ENCODE results near the gene PSENEN. TPM values are rescaled to one million over a fixed set of nuclear protein-coding genes. Genes with fewer than 3 reads are reported as not detected.
A peak's percentile ranks its signal among the peaks of the same experiment; 100 is the strongest.

The PSENEN gene
- polyA plus RNA-seq, 2 donors, result 62.5 to 128 TPM

DNA sequence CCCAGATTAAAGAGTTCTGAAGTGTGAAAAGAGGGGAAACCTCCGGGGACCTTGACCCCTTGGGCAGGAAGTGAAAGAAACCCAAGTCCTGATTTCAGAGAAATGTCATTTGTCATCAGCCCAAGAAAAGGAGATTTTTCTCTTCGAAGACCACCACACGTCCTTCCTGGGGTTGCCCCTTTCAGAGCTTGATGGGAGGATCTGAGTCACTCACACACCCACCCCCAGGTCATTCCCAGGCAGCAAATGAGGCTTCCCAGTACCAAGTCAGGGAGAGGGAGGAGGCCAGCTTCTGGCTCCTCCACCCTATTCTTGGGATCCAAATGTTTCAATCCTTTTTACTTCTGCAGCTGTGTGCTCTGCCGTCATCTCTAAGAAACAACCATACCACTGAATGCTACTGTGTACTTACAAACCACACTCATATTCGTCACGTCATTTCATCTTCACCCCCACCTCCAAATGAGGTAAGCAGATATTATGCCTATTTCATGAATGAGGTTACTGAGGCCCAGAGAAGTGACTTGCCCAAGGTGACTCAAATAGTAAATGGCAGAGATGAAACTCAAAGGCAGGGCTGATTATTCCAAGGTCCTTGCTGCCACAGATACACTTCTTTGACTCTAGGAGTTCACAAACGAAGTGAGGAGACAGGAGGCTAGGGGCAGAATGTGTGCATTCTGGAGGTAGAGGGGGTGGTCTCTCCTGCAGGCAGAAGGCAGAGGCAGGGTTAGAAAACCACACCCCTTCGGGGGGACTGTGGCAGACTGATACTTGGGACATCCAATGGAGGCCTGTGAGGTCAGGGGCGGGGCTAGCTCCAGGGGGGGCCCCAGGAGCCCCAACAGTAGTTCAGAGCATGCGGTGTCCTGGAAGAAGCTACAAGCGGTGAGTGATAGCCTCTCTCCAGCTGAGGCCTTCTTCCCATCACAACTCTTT, 32.6 kb upstream of the PSENEN start:
- Histone ChIP-seq H3K4me3 (ENCODE audit: low read depth in 1 of 2, low read length in 2 of 2) (no peak overlapping the region), H3K9me3 (ENCODE audit: control insufficient read depth in 2 of 2, insufficient read depth in 1 of 2, low read depth in 1 of 2, low read length in 1 of 2) (no peaks in the 10 kb centered on the region), H3K27me3 (ENCODE audit: control insufficient read depth in 1 of 2, insufficient read depth in 2 of 2, low read length in 2 of 2) (no peaks in the 10 kb centered on the region), H3K36me3 (ENCODE audit: control insufficient read depth in 2 of 2, insufficient read depth in 2 of 2, low read length in 1 of 2) (no peaks in the 10 kb centered on the region), H3K27ac (ENCODE audit: low read depth in 2 of 2, low read length in 1 of 2) (no peak overlapping the region), H3K4me1 (ENCODE audit: control insufficient read depth in 2 of 2, insufficient read depth in 2 of 2, low read length in 1 of 2) (peaks cover 4 to 20% of the 10 kb centered on the region in 2 donors)
- WGBS, 2 donors, result 68 to 71% methylated on average over 11 of the region's 11 CpGs

DNA sequence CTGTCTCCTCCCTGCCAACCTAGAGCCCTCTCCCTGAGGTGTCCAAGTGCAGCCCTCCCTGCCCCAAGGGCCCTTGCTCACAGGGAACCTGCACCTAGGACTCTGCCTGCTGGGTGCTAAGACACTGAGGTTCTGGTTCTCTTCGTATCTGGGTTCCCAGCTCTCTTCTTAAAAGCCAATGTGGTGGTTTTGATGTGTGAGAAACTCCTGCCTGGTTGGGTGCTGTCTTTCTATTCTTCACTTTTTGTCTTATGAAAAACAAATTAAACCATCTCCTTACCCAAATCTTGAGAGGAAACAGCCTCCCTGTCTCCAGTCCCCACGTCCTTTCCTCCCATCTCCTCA, 32.0 kb upstream of the PSENEN start:
- no peaks in the 10 kb centered on the region for H3K9me3 ChIP-seq (ENCODE audit: control insufficient read depth in 2 of 2, insufficient read depth in 1 of 2, low read depth in 1 of 2, low read length in 1 of 2)
- H3K4me1 ChIP-seq (ENCODE audit: control insufficient read depth in 2 of 2, insufficient read depth in 2 of 2, low read length in 1 of 2), result peaks cover 4 to 16% of the 10 kb centered on the region in 2 donors
- WGBS, 2 donors, result 73 to 78% methylated on average over 2 of the region's 2 CpGs
- H3K27ac ChIP-seq (ENCODE audit: low read depth in 2 of 2, low read length in 1 of 2), result no peak overlapping the region
- no peaks in the 10 kb centered on the region for H3K36me3 ChIP-seq (ENCODE audit: control insufficient read depth in 2 of 2, insufficient read depth in 2 of 2, low read length in 1 of 2)
- no peak overlapping the region for H3K4me3 ChIP-seq (ENCODE audit: low read depth in 1 of 2, low read length in 2 of 2)
- H3K27me3 ChIP-seq (ENCODE audit: control insufficient read depth in 1 of 2, insufficient read depth in 2 of 2, low read length in 2 of 2), result no peaks in the 10 kb centered on the region

DNA sequence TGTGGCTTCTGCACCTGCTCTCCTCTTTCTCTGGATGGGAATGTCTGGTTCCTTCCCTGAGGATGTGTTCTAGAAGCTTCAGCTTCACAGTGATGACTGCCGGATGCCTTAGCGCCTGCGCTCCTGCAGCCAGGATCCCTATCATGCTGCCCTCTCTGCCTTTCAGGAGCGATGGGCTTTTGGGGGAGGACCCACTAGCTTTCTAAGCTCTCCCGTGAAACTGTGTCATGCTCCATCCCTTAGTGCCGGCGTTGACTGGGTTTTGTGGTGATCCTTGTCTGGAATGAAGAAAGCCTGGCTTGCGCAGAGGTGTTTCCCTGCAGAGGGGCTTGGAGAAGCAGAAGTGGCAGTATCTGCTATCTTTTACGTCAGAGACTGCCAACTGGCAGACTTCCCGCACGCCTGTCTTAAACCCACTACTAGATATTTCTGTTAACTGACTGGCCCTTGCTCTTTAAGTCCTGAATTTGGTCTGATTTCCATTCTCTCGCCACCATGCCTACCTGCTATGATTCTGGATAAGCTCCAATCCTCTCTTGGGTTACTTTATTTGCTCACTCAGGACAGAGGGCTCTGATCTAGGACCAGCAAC, 31.5 kb upstream of the PSENEN start:
- WGBS, 2 donors, result 76 to 81% methylated on average over 12 of the region's 12 CpGs
- Histone ChIP-seq H3K27me3 (ENCODE audit: control insufficient read depth in 1 of 2, insufficient read depth in 2 of 2, low read length in 2 of 2) (no peaks in the 10 kb centered on the region), H3K27ac (ENCODE audit: low read depth in 2 of 2, low read length in 1 of 2) (no peak overlapping the region), H3K4me1 (ENCODE audit: control insufficient read depth in 2 of 2, insufficient read depth in 2 of 2, low read length in 1 of 2) (peaks cover 4 to 19% of the 10 kb centered on the region in 2 donors), H3K36me3 (ENCODE audit: control insufficient read depth in 2 of 2, insufficient read depth in 2 of 2, low read length in 1 of 2) (no peaks in the 10 kb centered on the region), H3K9me3 (ENCODE audit: control insufficient read depth in 2 of 2, insufficient read depth in 1 of 2, low read depth in 1 of 2, low read length in 1 of 2) (no peaks in the 10 kb centered on the region), H3K4me3 (ENCODE audit: low read depth in 1 of 2, low read length in 2 of 2) (no peak overlapping the region)

DNA sequence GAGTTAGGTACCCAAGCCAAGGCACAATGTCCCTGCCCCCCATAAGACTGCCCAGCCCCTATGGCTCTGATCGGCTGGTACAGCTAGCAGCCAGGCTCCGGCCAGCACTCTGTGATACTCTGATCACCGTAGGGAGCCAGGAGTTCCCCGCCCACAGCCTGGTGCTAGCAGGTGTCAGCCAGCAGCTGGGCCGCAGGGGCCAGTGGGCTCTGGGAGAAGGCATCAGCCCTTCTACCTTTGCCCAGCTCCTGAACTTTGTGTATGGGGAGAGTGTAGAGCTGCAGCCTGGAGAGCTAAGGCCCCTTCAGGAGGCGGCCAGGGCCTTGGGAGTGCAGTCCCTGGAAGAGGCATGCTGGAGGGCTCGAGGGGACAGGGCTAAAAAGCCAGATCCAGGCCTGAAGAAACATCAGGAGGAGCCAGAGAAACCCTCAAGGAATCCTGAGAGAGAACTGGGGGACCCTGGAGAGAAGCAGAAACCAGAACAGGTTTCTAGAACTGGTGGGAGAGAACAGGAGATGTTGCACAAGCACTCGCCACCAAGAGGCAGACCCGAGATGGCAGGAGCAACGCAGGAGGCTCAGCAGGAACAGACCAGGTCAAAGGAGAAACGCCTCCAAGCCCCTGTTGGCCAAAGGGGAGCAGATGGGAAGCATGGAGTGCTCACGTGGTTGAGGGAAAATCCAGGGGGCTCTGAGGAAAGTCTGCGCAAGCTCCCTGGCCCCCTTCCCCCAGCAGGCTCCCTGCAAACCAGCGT, 30.7 kb upstream of the PSENEN start:
- no peaks in the 10 kb centered on the region for H3K27me3 ChIP-seq (ENCODE audit: control insufficient read depth in 1 of 2, insufficient read depth in 2 of 2, low read length in 2 of 2)
- H3K4me1 ChIP-seq (ENCODE audit: control insufficient read depth in 2 of 2, insufficient read depth in 2 of 2, low read length in 1 of 2), result peaks cover 4 to 25% of the 10 kb centered on the region in 2 donors
- 69 to 80% methylated on average over 14 of the region's 14 CpGs for WGBS, 2 donors

DNA sequence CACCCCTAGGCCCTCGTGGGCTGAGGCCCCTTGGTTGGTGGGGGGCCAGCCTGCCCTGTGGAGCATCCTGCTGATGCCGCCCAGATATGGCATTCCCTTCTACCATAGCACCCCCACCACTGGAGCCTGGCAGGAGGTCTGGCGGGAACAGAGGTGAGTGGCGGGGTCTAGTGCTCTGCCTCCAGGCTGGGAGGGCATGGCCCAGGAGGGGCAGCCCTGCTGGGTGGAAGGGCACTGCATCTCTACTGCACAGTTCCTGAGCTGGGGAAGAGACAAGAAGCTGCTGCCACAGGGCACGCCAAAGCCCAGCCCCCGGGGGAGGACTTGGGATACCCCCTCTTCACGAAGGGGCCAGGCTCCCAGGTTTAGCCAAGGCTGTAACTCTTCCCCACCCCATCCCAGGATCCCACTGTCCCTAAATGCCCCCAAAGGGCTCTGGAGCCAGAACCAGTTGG, 30.1 kb upstream of the PSENEN start:
- Histone ChIP-seq H3K27me3 (ENCODE audit: control insufficient read depth in 1 of 2, insufficient read depth in 2 of 2, low read length in 2 of 2) (no peaks in the 10 kb centered on the region), H3K4me1 (ENCODE audit: control insufficient read depth in 2 of 2, insufficient read depth in 2 of 2, low read length in 1 of 2) (peaks cover 4 to 25% of the 10 kb centered on the region in 2 donors), H3K27ac (ENCODE audit: low read depth in 2 of 2, low read length in 1 of 2) (no peak overlapping the region), H3K4me3 (ENCODE audit: low read depth in 1 of 2, low read length in 2 of 2) (no peak overlapping the region), H3K36me3 (ENCODE audit: control insufficient read depth in 2 of 2, insufficient read depth in 2 of 2, low read length in 1 of 2) (peaks cover 0 to 5% of the 10 kb centered on the region in 2 donors), H3K9me3 (ENCODE audit: control insufficient read depth in 2 of 2, insufficient read depth in 1 of 2, low read depth in 1 of 2, low read length in 1 of 2) (no peaks in the 10 kb centered on the region)
- 78 to 79% methylated on average over 7 of the region's 7 CpGs for WGBS, 2 donors

More for the DNA sequence above, 30.7 kb upstream of the PSENEN start:
- Histone ChIP-seq H3K27ac (ENCODE audit: low read depth in 2 of 2, low read length in 1 of 2) (no peak overlapping the region), H3K36me3 (ENCODE audit: control insufficient read depth in 2 of 2, insufficient read depth in 2 of 2, low read length in 1 of 2) (peaks cover 0 to under 1% of the 10 kb centered on the region in 2 donors), H3K4me3 (ENCODE audit: low read depth in 1 of 2, low read length in 2 of 2) (no peak overlapping the region), H3K9me3 (ENCODE audit: control insufficient read depth in 2 of 2, insufficient read depth in 1 of 2, low read depth in 1 of 2, low read length in 1 of 2) (no peaks in the 10 kb centered on the region)

DNA sequence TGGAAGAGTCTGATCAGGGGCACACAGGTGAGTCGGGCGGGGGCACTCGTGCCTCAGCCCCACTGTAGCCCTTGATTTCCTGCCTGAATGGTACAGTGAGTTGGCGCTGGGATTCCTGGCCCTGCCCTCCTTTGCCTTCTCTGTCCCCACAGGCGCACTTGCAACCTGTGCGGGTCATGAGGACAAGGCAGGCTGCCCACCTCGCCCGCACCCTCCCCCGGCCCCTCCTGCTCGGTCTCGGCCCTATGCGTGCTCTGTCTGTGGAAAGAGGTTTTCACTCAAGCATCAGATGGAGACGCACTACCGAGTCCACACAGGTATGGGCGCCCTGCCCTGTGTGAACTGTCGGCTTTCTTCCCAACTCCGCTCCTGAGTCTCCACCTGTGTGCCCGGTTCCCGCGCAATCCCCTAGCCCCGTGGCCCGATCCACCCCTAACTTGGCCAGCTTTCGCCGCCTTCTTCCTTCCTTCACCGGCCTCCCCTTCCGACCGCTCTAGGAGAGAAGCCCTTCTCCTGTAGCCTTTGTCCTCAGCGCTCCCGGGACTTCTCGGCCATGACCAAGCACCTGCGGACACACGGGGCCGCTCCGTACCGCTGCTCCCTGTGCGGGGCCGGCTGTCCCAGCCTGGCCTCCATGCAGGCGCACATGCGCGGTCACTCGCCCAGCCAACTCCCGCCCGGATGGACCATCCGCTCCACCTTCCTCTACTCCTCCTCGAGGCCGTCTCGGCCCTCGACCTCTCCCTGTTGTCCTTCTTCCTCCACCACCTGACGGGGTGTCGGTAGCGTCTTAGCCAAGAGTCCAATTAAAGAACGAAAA, 29.3 kb upstream of the PSENEN start:
- Histone ChIP-seq H3K4me1 (ENCODE audit: control insufficient read depth in 2 of 2, insufficient read depth in 2 of 2, low read length in 1 of 2) (peaks cover 4 to 22% of the 10 kb centered on the region in 2 donors), H3K27ac (ENCODE audit: low read depth in 2 of 2, low read length in 1 of 2) (peak overlapping the region; percentile 85 to 92), H3K4me3 (ENCODE audit: low read depth in 1 of 2, low read length in 2 of 2) (peak overlapping the region; percentile 80 to 91), H3K36me3 (ENCODE audit: control insufficient read depth in 2 of 2, insufficient read depth in 2 of 2, low read length in 1 of 2) (peaks cover under 1 to 9% of the 10 kb centered on the region in 2 donors), H3K27me3 (ENCODE audit: control insufficient read depth in 1 of 2, insufficient read depth in 2 of 2, low read length in 2 of 2) (no peaks in the 10 kb centered on the region), H3K9me3 (ENCODE audit: control insufficient read depth in 2 of 2, insufficient read depth in 1 of 2, low read depth in 1 of 2, low read length in 1 of 2) (no peaks in the 10 kb centered on the region)
- 2% methylated on average over 51 to 52 of the region's 52 CpGs for WGBS, 2 donors

DNA sequence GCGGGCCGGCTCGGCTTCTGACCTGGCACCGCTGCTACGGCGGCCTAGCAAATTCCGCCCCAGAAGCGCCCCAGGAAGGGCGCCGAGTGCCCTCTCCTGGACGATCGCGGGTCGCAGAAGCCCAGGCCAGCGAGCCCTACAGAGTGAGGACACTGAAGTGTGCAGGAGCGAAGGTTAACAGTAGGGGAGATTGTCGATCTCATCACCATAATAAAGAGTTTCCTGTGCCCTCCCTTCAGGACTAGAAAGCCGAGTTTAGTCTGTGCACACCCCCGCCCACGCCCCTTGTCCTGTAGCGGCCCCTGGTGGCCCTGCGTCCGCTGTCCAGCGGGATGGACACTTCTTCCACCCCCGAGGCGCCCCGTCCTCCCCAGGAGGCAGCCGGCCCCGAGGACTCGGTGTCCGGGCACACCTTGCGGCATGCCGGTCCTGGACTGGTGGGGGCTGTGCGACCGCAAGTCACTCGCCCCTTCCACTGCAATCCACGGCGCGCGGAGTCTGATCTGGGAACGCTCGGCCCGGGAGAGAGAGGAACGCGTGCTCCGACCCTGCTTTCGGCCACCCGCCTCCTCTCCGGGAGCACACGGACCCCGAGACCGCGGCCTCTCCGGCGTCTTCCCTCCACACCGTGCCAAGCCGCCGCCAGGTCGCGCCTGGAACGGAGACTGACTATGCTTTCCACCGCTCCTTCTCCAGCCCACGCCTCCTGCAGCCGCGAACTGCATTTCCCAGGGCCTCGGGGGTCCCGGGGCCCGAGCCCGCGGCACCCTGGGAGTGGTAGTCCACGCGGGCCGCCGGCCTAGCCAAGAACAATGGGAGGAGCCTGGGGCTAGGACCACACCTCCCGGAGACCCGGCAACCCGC, 28.4 kb upstream of the PSENEN start:
- Histone ChIP-seq H3K4me1 (ENCODE audit: control insufficient read depth in 2 of 2, insufficient read depth in 2 of 2, low read length in 1 of 2) (peaks cover 4 to 19% of the 10 kb centered on the region in 2 donors), H3K27ac (ENCODE audit: low read depth in 2 of 2, low read length in 1 of 2) (peak overlapping the region; percentile 89 to 92), H3K36me3 (ENCODE audit: control insufficient read depth in 2 of 2, insufficient read depth in 2 of 2, low read length in 1 of 2) (peaks cover 4 to 17% of the 10 kb centered on the region in 2 donors), H3K4me3 (ENCODE audit: low read depth in 1 of 2, low read length in 2 of 2) (peak overlapping the region; percentile 80 to 91), H3K9me3 (ENCODE audit: control insufficient read depth in 2 of 2, insufficient read depth in 1 of 2, low read depth in 1 of 2, low read length in 1 of 2) (no peaks in the 10 kb centered on the region), H3K27me3 (ENCODE audit: control insufficient read depth in 1 of 2, insufficient read depth in 2 of 2, low read length in 2 of 2) (no peaks in the 10 kb centered on the region)
- WGBS, 2 donors, result 0 to 1% methylated on average over 76 to 77 of the region's 77 CpGs

DNA sequence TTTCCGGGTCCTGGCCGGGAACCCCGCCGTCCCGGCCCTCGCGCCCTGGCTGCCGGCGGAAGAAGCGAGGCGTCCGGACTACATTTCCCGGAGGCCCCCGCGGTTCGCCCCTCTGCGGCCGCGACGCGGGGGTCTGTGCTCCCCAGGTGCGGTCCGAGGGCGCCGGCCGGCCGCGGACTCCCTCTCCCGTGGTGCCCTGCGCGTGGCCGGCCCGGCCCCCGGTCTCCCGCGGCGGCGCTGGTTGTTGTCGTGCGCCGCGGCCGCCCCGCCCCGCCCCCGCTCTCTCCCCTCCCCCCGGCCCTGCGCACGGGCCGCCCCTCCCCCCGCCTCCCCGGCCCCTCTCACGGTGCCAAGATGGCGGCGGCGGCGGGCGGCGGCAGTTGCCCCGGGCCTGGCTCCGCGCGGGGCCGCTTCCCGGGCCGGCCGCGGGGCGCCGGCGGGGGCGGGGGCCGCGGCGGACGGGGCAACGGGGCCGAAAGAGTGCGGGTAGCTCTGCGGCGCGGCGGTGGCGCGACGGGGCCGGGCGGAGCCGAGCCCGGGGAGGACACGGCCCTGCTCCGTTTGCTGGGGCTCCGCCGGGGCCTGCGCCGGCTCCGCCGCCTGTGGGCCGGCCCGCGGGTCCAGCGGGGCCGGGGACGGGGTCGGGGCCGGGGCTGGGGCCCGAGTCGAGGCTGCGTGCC, 27.6 kb upstream of the PSENEN start, which contains the start of gene KMT2B:
Gene KMT2B, plus strand, starts transcription at position 339 of the 680 bp plus-strand sequence. Its CDS starts 16 bp downstream, at position 355.
- peak within 1 kb of the TSS; percentile 89 to 92 for H3K27ac ChIP-seq (ENCODE audit: low read depth in 2 of 2, low read length in 1 of 2)
- H3K9me3 ChIP-seq (ENCODE audit: control insufficient read depth in 2 of 2, insufficient read depth in 1 of 2, low read depth in 1 of 2, low read length in 1 of 2), result no peaks in the 10 kb centered on the region
- H3K27me3 ChIP-seq (ENCODE audit: control insufficient read depth in 1 of 2, insufficient read depth in 2 of 2, low read length in 2 of 2), result no peaks in the 10 kb centered on the region
- 1% methylated on average over 57 to 108 of the region's 109 CpGs for WGBS, 2 donors
- H3K4me3 ChIP-seq (ENCODE audit: low read depth in 1 of 2, low read length in 2 of 2), result peak within 1 kb of the TSS; percentile 80 to 91
- H3K36me3 ChIP-seq (ENCODE audit: control insufficient read depth in 2 of 2, insufficient read depth in 2 of 2, low read length in 1 of 2), result peaks cover 6 to 24% of the 10 kb centered on the region in 2 donors
- H3K4me1 ChIP-seq (ENCODE audit: control insufficient read depth in 2 of 2, insufficient read depth in 2 of 2, low read length in 1 of 2), result peaks cover 4 to 19% of the 10 kb centered on the region in 2 donors
